K562 (cell line): ENCODE measurements around the gene VPS37B. TPM values are rescaled to one million over a fixed set of nuclear protein-coding genes. Genes with fewer than 3 reads are reported as not detected.

Source experiments
- ARID2 ChIP-seq: fragments of 450-650 bp; IDR thresholded peaks from 2 replicates; pipeline ENCODE4 v1.6.1; 2017; ENCODE audit warnings: antibody characterized with exemption, mild to moderate bottlenecking
- CREBBP ChIP-seq: IDR thresholded peaks from one replicate; pipeline ENCODE4 v1.6.1; 2012; ENCODE audit warnings: low read depth, mild to moderate bottlenecking, control low read depth, inconsistent platforms, low read length
- KDM2B ChIP-seq: fragments of 250-450 bp; sonication (Bioruptor Pico); IDR thresholded peaks from 2 replicates; pipeline ENCODE4 v1.8.0; 2021; ENCODE audit warnings: mild to moderate bottlenecking, moderate library complexity
- MIER1 ChIP-seq: fragments of 450-650 bp; IDR thresholded peaks from 2 replicates; pipeline ENCODE4 v1.6.1; 2016; ENCODE audit warnings: antibody characterized with exemption, mild to moderate bottlenecking, low read depth
- STAT5B ChIP-seq: fragments of 250-450 bp; sonication (Bioruptor Pico); IDR thresholded peaks from 2 replicates; pipeline ENCODE4 v1.8.0; 2021; ENCODE audit warnings: mild to moderate bottlenecking, inconsistent platforms
- TOE1 ChIP-seq, 2 experiments: fragments of 450-650 bp in 1 of 2; sonication (generic) in 1 of 2; formaldehyde crosslinking in 1 of 2; IDR thresholded peaks; 2 replicates each; pipeline versions ENCODE4 v1.7.1 to v1.8.0; 2016 to 2022; ENCODE audit warnings: borderline replicate concordance in 2 of 2, mild to moderate bottlenecking in 2 of 2, antibody characterized with exemption in 1 of 2, inconsistent platforms in 1 of 2, low read depth in 1 of 2, missing genetic modification reagents in 1 of 2, moderate library complexity in 1 of 2
- U2AF1 ChIP-seq: fragments of 200-400 bp; formaldehyde crosslinking; optimal IDR thresholded peaks from 2 replicates; pipeline ENCODE3; 2017; ENCODE audit warnings: mild to moderate bottlenecking, low read depth, low read length, moderate library complexity
- ZNF263 ChIP-seq: sonication (generic); formaldehyde crosslinking; IDR thresholded peaks from 2 replicates; pipeline ENCODE4 v1.8.0; 2022; ENCODE audit warnings: mild to moderate bottlenecking, missing genetic modification reagents, borderline replicate concordance
- ZNF551 ChIP-seq: fragments of 250-450 bp; sonication (Bioruptor Pico); IDR thresholded peaks from 2 replicates; pipeline ENCODE4 v1.5.0; 2021; ENCODE audit warnings: mild to moderate bottlenecking, moderate library complexity
- ZNF830 ChIP-seq: fragments of 250-450 bp; sonication (Bioruptor Pico); IDR thresholded peaks from 2 replicates; pipeline ENCODE4 v1.5.0; 2021; ENCODE audit warnings: mild to moderate bottlenecking
- ZSCAN32 ChIP-seq: fragments of 450-650 bp; formaldehyde crosslinking; IDR thresholded peaks from 2 replicates; pipeline ENCODE4 v1.4.0; 2020; ENCODE audit warnings: mild to moderate bottlenecking, moderate library complexity
- polyA plus RNA-seq, 8 experiments: library from polyadenylated mRNA; depleted of rRNA in 4 of 8; stranded (reverse) in 5 of 8; unstranded in 3 of 8; fragments of >200 nt; fragmentation: Nextera tagmentation in 2 of 8; fragmentation: Illumina TruSeq in 1 of 8; extraction: Ambion mirVana in 2 of 8; extraction: Trizol in 1 of 8; gene quantifications; 2 replicates each; pipeline versions ENCODE4 v1.2.1 to v1.2.3, GENCODE V29; 2011 to 2014; ENCODE audit warnings: inconsistent platforms in 1 of 8, missing spikeins in 1 of 8
- total RNA-seq, 7 experiments: library from RNA; depleted of rRNA in 6 of 7; stranded (reverse); fragments of >200 nt in 6 of 7; fragmentation: Illumina TruSeq in 2 of 7; extraction: Trizol in 2 of 7; gene quantifications; 2 replicates each; pipeline versions ENCODE4 v1.2.1 to v1.2.3, GENCODE V29; 2011 to 2021; ENCODE audit warnings: low replicate concordance in 1 of 7
- TF ChIP-seq, protein P1 (sequence below): sonication (generic); formaldehyde crosslinking; IDR thresholded peaks from 2 replicates; pipeline ENCODE4 v1.8.0; 2022; ENCODE audit warnings: mild to moderate bottlenecking, missing genetic modification reagents
- TF ChIP-seq, protein P2 (sequence below): sonication (generic); formaldehyde crosslinking; IDR thresholded peaks from 2 replicates; pipeline ENCODE4 v1.8.1; 2022; ENCODE audit warnings: missing genetic modification reagents
- TF ChIP-seq, protein P3 (sequence below): fragments of 250-450 bp; sonication (Bioruptor Pico); IDR thresholded peaks from 2 replicates; pipeline ENCODE4 v1.4.0; 2020; ENCODE audit warnings: mild to moderate bottlenecking, moderate library complexity, borderline replicate concordance
- TF ChIP-seq, protein P4 (sequence below): sonication (generic); formaldehyde crosslinking; IDR thresholded peaks from 2 replicates; pipeline ENCODE4 v1.5.0; 2020; ENCODE audit warnings: missing genetic modification reagents
- TF ChIP-seq, protein P5 (sequence below): fragments of 150-350 bp; IDR thresholded peaks from 2 replicates; pipeline ENCODE4 v1.6.1; 2014; ENCODE audit warnings: low read depth, mild to moderate bottlenecking, low read length, borderline replicate concordance

Gene VPS37B
- total and polyA plus RNA-seq, 9 of the 15 experiments (the other 6 are each of a cell fraction or from before 2014, with no cell fraction given) = 0.28 to 37.4 (median 17.9) TPM

DNA sequence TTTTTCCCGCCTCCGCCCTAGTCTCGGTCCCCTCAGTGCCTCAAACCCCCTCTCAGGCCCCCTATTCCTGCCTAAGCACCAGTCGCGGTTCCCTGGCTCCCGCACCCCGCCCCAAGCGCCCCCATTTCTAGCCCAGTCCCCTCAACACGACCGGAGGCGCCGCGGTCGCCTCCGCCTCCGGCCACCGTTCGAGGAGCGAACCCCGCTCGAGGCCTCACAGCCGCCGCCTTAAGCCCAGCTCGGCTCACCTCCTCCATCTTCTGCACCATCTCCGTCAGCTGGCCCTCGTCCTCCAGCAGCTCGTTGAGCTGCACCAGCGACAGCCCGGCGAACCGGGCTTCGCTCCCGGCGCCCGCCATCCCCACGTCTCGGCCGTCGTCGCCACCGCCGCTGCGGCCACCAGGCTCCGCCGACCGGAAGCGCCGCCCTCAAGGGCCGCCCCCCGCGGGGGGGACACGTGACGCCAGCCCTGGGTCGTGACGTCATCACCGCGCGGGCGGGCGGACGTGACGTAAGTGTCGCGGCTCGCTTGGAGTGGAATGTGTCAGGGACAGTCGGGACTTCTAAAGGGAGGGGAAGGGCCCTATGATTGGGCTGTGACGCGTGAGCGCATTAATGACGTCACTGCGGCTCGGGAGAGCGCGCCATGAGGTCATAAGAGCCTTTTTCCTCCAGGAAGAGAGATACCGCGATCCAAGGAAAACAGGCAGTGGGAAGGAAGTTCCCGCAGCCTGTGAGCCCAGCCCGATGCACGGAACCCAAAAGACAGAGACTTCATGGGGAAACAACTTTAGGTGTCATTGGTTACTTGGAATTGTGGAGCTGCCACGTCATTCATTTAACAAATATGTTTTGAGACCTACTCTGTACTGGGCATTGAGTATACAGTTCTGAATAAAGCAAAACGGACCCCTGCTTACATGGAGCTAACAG, at the start of gene VPS37B (continued):
- TF ChIP-seq, protein P1, sequence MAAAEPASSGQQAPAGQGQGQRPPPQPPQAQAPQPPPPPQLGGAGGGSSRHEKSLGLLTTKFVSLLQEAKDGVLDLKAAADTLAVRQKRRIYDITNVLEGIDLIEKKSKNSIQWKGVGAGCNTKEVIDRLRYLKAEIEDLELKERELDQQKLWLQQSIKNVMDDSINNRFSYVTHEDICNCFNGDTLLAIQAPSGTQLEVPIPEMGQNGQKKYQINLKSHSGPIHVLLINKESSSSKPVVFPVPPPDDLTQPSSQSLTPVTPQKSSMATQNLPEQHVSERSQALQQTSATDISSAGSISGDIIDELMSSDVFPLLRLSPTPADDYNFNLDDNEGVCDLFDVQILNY (CRISPR knock-in tag) = peak; percentile 87; the same call in 1 of the 2 replicates
- no peak for TF ChIP-seq ZNF551 (CRISPR knock-in tag)
- no peak; the same call in 1 of the 2 replicates for TF ChIP-seq KDM2B (CRISPR knock-in tag)
- TF ChIP-seq, protein P2, sequence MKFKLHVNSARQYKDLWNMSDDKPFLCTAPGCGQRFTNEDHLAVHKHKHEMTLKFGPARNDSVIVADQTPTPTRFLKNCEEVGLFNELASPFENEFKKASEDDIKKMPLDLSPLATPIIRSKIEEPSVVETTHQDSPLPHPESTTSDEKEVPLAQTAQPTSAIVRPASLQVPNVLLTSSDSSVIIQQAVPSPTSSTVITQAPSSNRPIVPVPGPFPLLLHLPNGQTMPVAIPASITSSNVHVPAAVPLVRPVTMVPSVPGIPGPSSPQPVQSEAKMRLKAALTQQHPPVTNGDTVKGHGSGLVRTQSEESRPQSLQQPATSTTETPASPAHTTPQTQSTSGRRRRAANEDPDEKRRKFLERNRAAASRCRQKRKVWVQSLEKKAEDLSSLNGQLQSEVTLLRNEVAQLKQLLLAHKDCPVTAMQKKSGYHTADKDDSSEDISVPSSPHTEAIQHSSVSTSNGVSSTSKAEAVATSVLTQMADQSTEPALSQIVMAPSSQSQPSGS (CRISPR knock-in tag) = peak; percentile 97
- no peak for TF ChIP-seq ZSCAN32
- no peak; the same call in 1 of the 2 replicates for TF ChIP-seq ZNF263 (CRISPR knock-in tag)
- no peak for TF ChIP-seq CREBBP
- TF ChIP-seq, protein P3, sequence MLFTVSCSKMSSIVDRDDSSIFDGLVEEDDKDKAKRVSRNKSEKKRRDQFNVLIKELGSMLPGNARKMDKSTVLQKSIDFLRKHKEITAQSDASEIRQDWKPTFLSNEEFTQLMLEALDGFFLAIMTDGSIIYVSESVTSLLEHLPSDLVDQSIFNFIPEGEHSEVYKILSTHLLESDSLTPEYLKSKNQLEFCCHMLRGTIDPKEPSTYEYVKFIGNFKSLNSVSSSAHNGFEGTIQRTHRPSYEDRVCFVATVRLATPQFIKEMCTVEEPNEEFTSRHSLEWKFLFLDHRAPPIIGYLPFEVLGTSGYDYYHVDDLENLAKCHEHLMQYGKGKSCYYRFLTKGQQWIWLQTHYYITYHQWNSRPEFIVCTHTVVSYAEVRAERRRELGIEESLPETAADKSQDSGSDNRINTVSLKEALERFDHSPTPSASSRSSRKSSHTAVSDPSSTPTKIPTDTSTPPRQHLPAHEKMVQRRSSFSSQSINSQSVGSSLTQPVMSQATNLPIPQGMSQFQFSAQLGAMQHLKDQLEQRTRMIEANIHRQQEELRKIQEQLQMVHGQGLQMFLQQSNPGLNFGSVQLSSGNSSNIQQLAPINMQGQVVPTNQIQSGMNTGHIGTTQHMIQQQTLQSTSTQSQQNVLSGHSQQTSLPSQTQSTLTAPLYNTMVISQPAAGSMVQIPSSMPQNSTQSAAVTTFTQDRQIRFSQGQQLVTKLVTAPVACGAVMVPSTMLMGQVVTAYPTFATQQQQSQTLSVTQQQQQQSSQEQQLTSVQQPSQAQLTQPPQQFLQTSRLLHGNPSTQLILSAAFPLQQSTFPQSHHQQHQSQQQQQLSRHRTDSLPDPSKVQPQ (CRISPR knock-in tag) = no peak
- peak; percentile 72; the same call in 1 of the 2 replicates for TF ChIP-seq TOE1 (IDR thresholded peaks at IDR 0.05; ENCODE audit: borderline replicate concordance)
- peak; percentile 82; the same call in 1 of the 2 replicates for TF ChIP-seq TOE1 (CRISPR knock-in tag; IDR thresholded peaks at IDR 0.05; ENCODE audit: borderline replicate concordance, low read depth)
- no peak for TF ChIP-seq ZNF830 (CRISPR knock-in tag)
- no peak for TF ChIP-seq STAT5B
- TF ChIP-seq, protein P4, sequence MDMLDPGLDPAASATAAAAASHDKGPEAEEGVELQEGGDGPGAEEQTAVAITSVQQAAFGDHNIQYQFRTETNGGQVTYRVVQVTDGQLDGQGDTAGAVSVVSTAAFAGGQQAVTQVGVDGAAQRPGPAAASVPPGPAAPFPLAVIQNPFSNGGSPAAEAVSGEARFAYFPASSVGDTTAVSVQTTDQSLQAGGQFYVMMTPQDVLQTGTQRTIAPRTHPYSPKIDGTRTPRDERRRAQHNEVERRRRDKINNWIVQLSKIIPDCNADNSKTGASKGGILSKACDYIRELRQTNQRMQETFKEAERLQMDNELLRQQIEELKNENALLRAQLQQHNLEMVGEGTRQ (CRISPR knock-in tag) = peak; percentile 94
- TF ChIP-seq ARID2 = no peak
- TF ChIP-seq MIER1 = peak; percentile 38; the same call in 1 of the 2 replicates
- TF ChIP-seq, protein P5, sequence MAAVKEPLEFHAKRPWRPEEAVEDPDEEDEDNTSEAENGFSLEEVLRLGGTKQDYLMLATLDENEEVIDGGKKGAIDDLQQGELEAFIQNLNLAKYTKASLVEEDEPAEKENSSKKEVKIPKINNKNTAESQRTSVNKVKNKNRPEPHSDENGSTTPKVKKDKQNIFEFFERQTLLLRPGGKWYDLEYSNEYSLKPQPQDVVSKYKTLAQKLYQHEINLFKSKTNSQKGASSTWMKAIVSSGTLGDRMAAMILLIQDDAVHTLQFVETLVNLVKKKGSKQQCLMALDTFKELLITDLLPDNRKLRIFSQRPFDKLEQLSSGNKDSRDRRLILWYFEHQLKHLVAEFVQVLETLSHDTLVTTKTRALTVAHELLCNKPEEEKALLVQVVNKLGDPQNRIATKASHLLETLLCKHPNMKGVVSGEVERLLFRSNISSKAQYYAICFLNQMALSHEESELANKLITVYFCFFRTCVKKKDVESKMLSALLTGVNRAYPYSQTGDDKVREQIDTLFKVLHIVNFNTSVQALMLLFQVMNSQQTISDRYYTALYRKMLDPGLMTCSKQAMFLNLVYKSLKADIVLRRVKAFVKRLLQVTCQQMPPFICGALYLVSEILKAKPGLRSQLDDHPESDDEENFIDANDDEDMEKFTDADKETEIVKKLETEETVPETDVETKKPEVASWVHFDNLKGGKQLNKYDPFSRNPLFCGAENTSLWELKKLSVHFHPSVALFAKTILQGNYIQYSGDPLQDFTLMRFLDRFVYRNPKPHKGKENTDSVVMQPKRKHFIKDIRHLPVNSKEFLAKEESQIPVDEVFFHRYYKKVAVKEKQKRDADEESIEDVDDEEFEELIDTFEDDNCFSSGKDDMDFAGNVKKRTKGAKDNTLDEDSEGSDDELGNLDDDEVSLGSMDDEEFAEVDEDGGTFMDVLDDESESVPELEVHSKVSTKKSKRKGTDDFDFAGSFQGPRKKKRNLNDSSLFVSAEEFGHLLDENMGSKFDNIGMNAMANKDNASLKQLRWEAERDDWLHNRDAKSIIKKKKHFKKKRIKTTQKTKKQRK = no peak
- no peak for TF ChIP-seq U2AF1
